ENCODE results near the gene UXS1. TPM values are rescaled to one million over a fixed set of nuclear protein-coding genes. Genes with fewer than 3 reads are reported as not detected.
"Not testable (repeated sequence)": the region's sequence is repeated elsewhere in the genome, so short reads cannot be mapped to it uniquely, and the experiment has no call there.

The UXS1 gene
- polyA plus RNA-seq (ENCODE audit: insufficient read length): 40.5 TPM

GRCh38 chr2:106193977-106194778, at the start of gene UXS1:
Gene UXS1, minus strand, starts transcription at chr2:106194301. Its CDS starts 60 bp downstream, at chr2:106194241.
- peak; percentile 94 for DNase-seq (ENCODE audit: low read depth)

GRCh38 chr2:106239491-106239890, 45.4 kb upstream of the UXS1 start:
- not testable (repeated sequence) for DNase-seq (ENCODE audit: low read depth)

- not testable (repeated sequence) for DNase-seq (ENCODE audit: low read depth)
Measured at GRCh38 chr2:106235392-106235791, 41.3 kb upstream of the UXS1 start.

GRCh38 chr2:106233350-106233706, 39.2 kb upstream of the UXS1 start:
- DNase-seq (ENCODE audit: low read depth): no peak

GRCh38 chr2:106232638-106233349, 38.7 kb upstream of the UXS1 start:
- DNase-seq (ENCODE audit: low read depth): no peak

- no peak for DNase-seq (ENCODE audit: low read depth)
Measured at GRCh38 chr2:106223347-106223746, 29.2 kb upstream of the UXS1 start.

- DNase-seq (ENCODE audit: low read depth): not testable (repeated sequence)
Measured at GRCh38 chr2:106222057-106222456, 28.0 kb upstream of the UXS1 start.

GRCh38 chr2:106219813-106220212, 25.7 kb upstream of the UXS1 start:
- no peak for DNase-seq (ENCODE audit: low read depth)

- DNase-seq (ENCODE audit: low read depth): not testable (repeated sequence)
Measured at GRCh38 chr2:106219157-106219556, 25.1 kb upstream of the UXS1 start.

GRCh38 chr2:106208874-106209273, 14.8 kb upstream of the UXS1 start:
- DNase-seq (ENCODE audit: low read depth): no peak

- no peak for DNase-seq (ENCODE audit: low read depth)
Measured at GRCh38 chr2:106208399-106208798, 14.3 kb upstream of the UXS1 start.

- DNase-seq (ENCODE audit: low read depth): no peak
Measured at GRCh38 chr2:106207246-106207645, 13.1 kb upstream of the UXS1 start.

GRCh38 chr2:106205488-106205887, 11.4 kb upstream of the UXS1 start:
- no peak for DNase-seq (ENCODE audit: low read depth)

- DNase-seq (ENCODE audit: low read depth): not testable (repeated sequence)
Measured at GRCh38 chr2:106204551-106204950, 10.4 kb upstream of the UXS1 start.

GRCh38 chr2:106201661-106202060, 7.6 kb upstream of the UXS1 start:
- DNase-seq (ENCODE audit: low read depth): no peak

- DNase-seq (ENCODE audit: low read depth): no peak
Measured at GRCh38 chr2:106197878-106198277, 3.8 kb upstream of the UXS1 start.

- DNase-seq (ENCODE audit: low read depth): no peak
Measured at GRCh38 chr2:106195981-106196380, 1.9 kb upstream of the UXS1 start.

- no peak for DNase-seq (ENCODE audit: low read depth)
Measured at GRCh38 chr2:106195456-106195855, 1.4 kb upstream of the UXS1 start.

- no peak for DNase-seq (ENCODE audit: low read depth)
Measured at GRCh38 chr2:106193690-106193976, 468 bp downstream of the UXS1 start.

- DNase-seq (ENCODE audit: low read depth): no peak
Measured at GRCh38 chr2:106192752-106193689, 1.1 kb downstream of the UXS1 start.

- no peak for DNase-seq (ENCODE audit: low read depth)
Measured at GRCh38 chr2:106191511-106192016, 2.5 kb downstream of the UXS1 start.

Measured in forelimb muscle (tissue), 1 donor.